Mucosa of descending colon (tissue), 3 donors: ENCODE data around the gene OCA2. TPM values are rescaled to one million over a fixed set of nuclear protein-coding genes. Genes with fewer than 3 reads are reported as not detected.
"Not testable (repeated sequence)": the region's sequence is repeated elsewhere in the genome, so short reads cannot be mapped to it uniquely, and the experiment has no call there.

Source experiments
- ATAC-seq: fragments of 200-7000 bp; cut with Tn5 transposase; one replicate; pipeline ENCODE4 v1.9.1; 2020; ENCODE audit warnings: mild to moderate bottlenecking, moderate library complexity
- DNase-seq, 3 donors: peaks; one replicate each; pipeline ENCODE4 v3.0.0-alpha.2; 2020
- H3K36me3 ChIP-seq: fragments of 200-600 bp; one replicate; pipeline ENCODE4 v1.8.0; 2021; ENCODE audit warnings: low read depth, mild to moderate bottlenecking
- H3K4me1 ChIP-seq: fragments of 200-600 bp; one replicate; pipeline ENCODE4 v1.8.0; 2021; ENCODE audit warnings: low read depth, mild to moderate bottlenecking
- H3K4me3 ChIP-seq: fragments of 200-600 bp; one replicate; pipeline ENCODE4 v1.8.0; 2021; ENCODE audit warnings: mild to moderate bottlenecking
- H3K9me3 ChIP-seq: fragments of 200-600 bp; one replicate; pipeline ENCODE4 v1.8.0; 2021; ENCODE audit warnings: mild to moderate bottlenecking
- CTCF ChIP-seq: fragments of 200-600 bp; IDR thresholded peaks from one replicate; pipeline ENCODE4 v1.8.0; 2022; ENCODE audit warnings: antibody characterized with exemption, mild to moderate bottlenecking
- intact Hi-C, 2 donors: fragments of 100-400 bp; cut with DNase I in 1 of 2; cut with micrococcal nuclease in 1 of 2; formaldehyde crosslinking; loops; one replicate each; pipeline versions ENCODE4 v1.11.0 to v1.11.1; 2022; cut with DNase I, micrococcal nuclease
- total RNA-seq, 3 donors: library from RNA; stranded (reverse); fragmentation: NEBNext Ultra II Directional in 2 of 3; extraction: Animal tissue kit (Norgen Biotek cat#: 25700) in 2 of 3; gene quantifications; one replicate each; pipeline versions ENCODE4 v1.2.1 to v1.2.4, GENCODE V29; 2021 to 2023
- donor health status: DM: no; HTN: no; CAD: no; lungs with moderate emphysema.
- donor health status: DM: no; HTN: no; CAD: no.
- donor health status: DM: no; HTN: yes; CAD: no.

Gene OCA2
- total RNA-seq, 3 donors from 2014 or later: 0.22 to 0.32 TPM; not detected in 1

- intact Hi-C loops: no loop called here
- DNase-seq (no peak), ATAC-seq (no peak)
- no peak for TF ChIP-seq CTCF
- no peak overlapping the region for H3K4me3 ChIP-seq
- H3K36me3 ChIP-seq: no peaks in the 10 kb centered on the region
- peaks cover 61% of the 10 kb centered on the region for H3K9me3 ChIP-seq
- no peaks in the 10 kb centered on the region for H3K4me1 ChIP-seq
Observed at GRCh38 chr15:27854601-27855000, 244.5 kb downstream of the OCA2 start.

- ATAC-seq (no peak), DNase-seq (no peak)
- intact Hi-C loops: no loop called here
- TF ChIP-seq CTCF: no peak
- H3K36me3 ChIP-seq: no peaks in the 10 kb centered on the region
- H3K9me3 ChIP-seq: peaks cover 63% of the 10 kb centered on the region
- H3K4me1 ChIP-seq: no peaks in the 10 kb centered on the region
- H3K4me3 ChIP-seq: no peak overlapping the region
Observed at GRCh38 chr15:27853624-27854455, 245.3 kb downstream of the OCA2 start.

GRCh38 chr15:27851858-27852210, 247.3 kb downstream of the OCA2 start:
- H3K4me1 ChIP-seq: no peaks in the 10 kb centered on the region
- H3K4me3 ChIP-seq: no peak overlapping the region
- intact Hi-C loops: no loop called here
- ATAC-seq (no peak), DNase-seq (no peak)
- peaks cover 67% of the 10 kb centered on the region for H3K9me3 ChIP-seq
- TF ChIP-seq CTCF: no peak
- no peaks in the 10 kb centered on the region for H3K36me3 ChIP-seq

- no peak overlapping the region for H3K4me3 ChIP-seq
- ATAC-seq: no peak
- no peaks in the 10 kb centered on the region for H3K36me3 ChIP-seq
- no peak for TF ChIP-seq CTCF
- H3K9me3 ChIP-seq: peaks cover 70% of the 10 kb centered on the region
- DNase-seq: no peak
- intact Hi-C loops: no loop called here
- H3K4me1 ChIP-seq: no peaks in the 10 kb centered on the region
Observed at GRCh38 chr15:27850981-27851857, 247.9 kb downstream of the OCA2 start.

- no peak for TF ChIP-seq CTCF
- H3K9me3 ChIP-seq: peaks cover 70% of the 10 kb centered on the region
- DNase-seq (no peak), ATAC-seq (no peak)
- H3K36me3 ChIP-seq: no peaks in the 10 kb centered on the region
- H3K4me3 ChIP-seq: no peak overlapping the region
- intact Hi-C loops: no loop called here
- H3K4me1 ChIP-seq: no peaks in the 10 kb centered on the region
Observed at GRCh38 chr15:27850050-27850449, 249.1 kb downstream of the OCA2 start.

- intact Hi-C loops, DNase-seq, H3K4me1 ChIP-seq, ATAC-seq, H3K4me3 ChIP-seq, H3K36me3 ChIP-seq: not testable (repeated sequence)
- H3K9me3 ChIP-seq: peaks cover 67% of the 10 kb centered on the region
Observed at GRCh38 chr15:27848936-27849335, 250.2 kb downstream of the OCA2 start.
